ENCODE data around the gene PODXL. TPM values are rescaled to one million over a fixed set of nuclear protein-coding genes. Genes with fewer than 3 reads are reported as not detected.

Gene PODXL
- total and polyA plus RNA-seq, 2 of the 8 experiments (the other 6 are each of a cell fraction or from before 2014, with no cell fraction given): 638 to 925 TPM

- POLR2A ChIA-PET (ENCODE audit: partially characterized antibody): interaction anchor here (0.6 to 17.7 kb wide), 10 partner anchors 9 to 189 kb away, joined by 3 to 108 read pairs (median 6); no protein-coding TSS in a partner anchor
- H3K27ac ChIP-seq (ENCODE audit: low read depth, low read length): no peak overlapping the region
- CTCF ChIA-PET (ENCODE audit: partially characterized antibody): interaction anchor here (0.7 to 15.1 kb wide), 11 partner anchors 8 to 284 kb away, joined by 3 to 164 read pairs (median 7); no protein-coding TSS in a partner anchor
- DNase-seq (ENCODE audit: low read depth in 1 of 2, low spot score in 2 of 2): no peak
- peak overlapping the region in 1 of 4 experiments; percentile 34; a peak in 1 of 7 replicates for H3K9ac ChIP-seq (replicated peaks in 1 of 4; ENCODE audit: extremely low read depth in 1 of 4, low read depth in 3 of 4, low read length in 3 of 4)
- peaks cover 27% of the 10 kb centered on the region for H3K23me2 ChIP-seq (ENCODE audit: low read depth, low read length)
- 90% methylated on average over 6 of the region's 6 CpGs; no CpG with 5 or more reads in 1 of the 2 experiments for WGBS, 2 experiments (ENCODE audit: extremely low coverage in 1 of 2, insufficient coverage in 1 of 2, insufficient read length in 1 of 2, insufficient replicate concordance in 2 of 2, low coverage in 1 of 2, low lambda C conversion rate in 2 of 2, missing lambda C conversion rate in 1 of 2)
- H3K18ac ChIP-seq (ENCODE audit: extremely low read depth, low read length): peak overlapping the region; percentile 73; the same call in 1 of the 2 replicates
- peak overlapping the region; percentile 40 for H3K4ac ChIP-seq (replicated peaks; ENCODE audit: insufficient read length, low read depth, low read length)
- no peaks in the 10 kb centered on the region for H3K9me3 ChIP-seq (ENCODE audit: insufficient read depth in 2 of 2, low read depth in 1 of 2, low read length in 1 of 2)
- H2AFZ ChIP-seq (ENCODE audit: low read length): no peak overlapping the region
- no peaks in the 10 kb centered on the region for H3K27me3 ChIP-seq (replicated peaks in 1 of 4; ENCODE audit: control insufficient read depth in 3 of 4, extremely low read depth in 1 of 4, insufficient read depth in 3 of 4, low read length in 3 of 4)
- peaks cover 2 to 87% (median 26%) of the 10 kb centered on the region in 4 experiments; a peak in 6 of 8 replicates for H3K36me3 ChIP-seq (ENCODE audit: control insufficient read depth in 2 of 4, insufficient read depth in 4 of 4, low read length in 3 of 4)
- peak overlapping the region; percentile 99 to 100 for H3K4me2 ChIP-seq (ENCODE audit: insufficient read depth in 1 of 2, low read depth in 2 of 2, low read length in 2 of 2)
- peak overlapping the region; percentile 6 for H4K5ac ChIP-seq (ENCODE audit: insufficient read length, low read depth, low read length)
- peaks cover 89 to 93% of the 10 kb centered on the region in 2 experiments for H3K79me2 ChIP-seq (ENCODE audit: control insufficient read depth in 1 of 2, insufficient read depth in 2 of 2, low read length in 2 of 2)
- H2BK120ac ChIP-seq (replicated peaks; ENCODE audit: low read depth, low read length): no peak overlapping the region
- H3K4me1 ChIP-seq (replicated peaks in 1 of 4; ENCODE audit: control insufficient read depth in 3 of 4, insufficient read depth in 4 of 4, low read length in 3 of 4): peaks cover 20 to 59% (median 34%) of the 10 kb centered on the region in 4 experiments
- H3K56ac ChIP-seq (replicated peaks; ENCODE audit: insufficient read length, low read depth, low read length): peak overlapping the region; percentile 40
- H2AK5ac ChIP-seq (ENCODE audit: low read depth, low read length): no peak overlapping the region
- no peak for TF ChIP-seq BRCA1 (IDR thresholded peaks at IDR 0.05; ENCODE audit: low read depth, low read length)
- TF ChIP-seq SIN3A (conservative IDR thresholded peaks at IDR 0.05 in 1 of 2, IDR thresholded peaks at IDR 0.05 in 1 of 2; ENCODE audit: low read depth in 1 of 2, low read length in 2 of 2): no peak
- no peak for TF ChIP-seq BACH1 (IDR thresholded peaks at IDR 0.05; ENCODE audit: low read length)
- no peak for TF ChIP-seq ATF2 (IDR thresholded peaks at IDR 0.05; ENCODE audit: low read length)
- TF ChIP-seq POLR2AphosphoS5 (IDR thresholded peaks at IDR 0.05; ENCODE audit: low read depth, low read length): 0 out of 2 replicates have a peak, but pooled peaks have one; percentile 22
- TF ChIP-seq TBP (IDR thresholded peaks at IDR 0.05; ENCODE audit: low read depth, low read length): no peak
- H2BK5ac ChIP-seq (ENCODE audit: low read depth, low read length): peak overlapping the region; percentile 64
- peak overlapping the region; percentile 84 to 96 (median 92); a peak in 7 of 8 replicates for H3K4me3 ChIP-seq (ENCODE audit: extremely low read depth in 1 of 4, insufficient read depth in 2 of 4, low read depth in 3 of 4, low read length in 4 of 4)
- H2BK15ac ChIP-seq (ENCODE audit: low read length): no peak overlapping the region
- peaks cover 63% of the 10 kb centered on the region in 2 experiments for H4K20me1 ChIP-seq (replicated peaks in 1 of 2; ENCODE audit: control insufficient read depth in 1 of 2, insufficient read depth in 2 of 2, low read length in 2 of 2)
- H2BK20ac ChIP-seq (ENCODE audit: low read length): no peak overlapping the region
- no peak overlapping the region for H4K91ac ChIP-seq (replicated peaks; ENCODE audit: insufficient read length, low read length)
- FAIRE-seq: no peak
- H3K14ac ChIP-seq (ENCODE audit: insufficient read length): no peak overlapping the region
- no peak overlapping the region for H2BK12ac ChIP-seq (ENCODE audit: low read depth, low read length)
- no peaks in the 10 kb centered on the region; the same call in 1 of the 2 replicates for H3K79me1 ChIP-seq (ENCODE audit: low read depth, low read length)
- no peak overlapping the region for H3K23ac ChIP-seq (ENCODE audit: insufficient read length)
- no peak overlapping the region; the same call in 1 of the 2 replicates for H4K8ac ChIP-seq (ENCODE audit: extremely low read depth, insufficient read depth, low read length)
Observed at GRCh38 chr7:131552053-131552452, 4.4 kb downstream of the PODXL start.

Data from H1 (cell line).